KMS-11 (cell line): Measurements from ENCODE around the gene MTG1.

Experiments used
- H2AFZ ChIP-seq: fragments of 200-600 bp; sonication (generic); 2 replicates; pipeline ENCODE4 v1.6.1; 2016; ENCODE audit warnings: antibody characterized with exemption, mixed run types, low read depth
- H3K27ac ChIP-seq: fragments of 200-600 bp; sonication (generic); 2 replicates; pipeline ENCODE4 v1.6.1; 2016; ENCODE audit warnings: mild to moderate bottlenecking, mixed run types
- H3K27me3 ChIP-seq: fragments of 200-600 bp; sonication (generic); 2 replicates; pipeline ENCODE4 v1.6.1; 2017; ENCODE audit warnings: mild to moderate bottlenecking, low read depth, mixed run types, moderate library complexity; ENCODE audit not compliant: insufficient read depth
- H3K36me3 ChIP-seq: fragments of 200-600 bp; sonication (generic); 2 replicates; pipeline ENCODE4 v1.6.1; 2017; ENCODE audit warnings: mild to moderate bottlenecking, mixed run types; ENCODE audit not compliant: insufficient read depth
- H3K4me1 ChIP-seq: fragments of 200-600 bp; sonication (generic); 2 replicates; pipeline ENCODE4 v1.6.1; 2016; ENCODE audit warnings: mild to moderate bottlenecking, low read depth, mixed run types; ENCODE audit not compliant: poor library complexity, severe bottlenecking
- H3K4me2 ChIP-seq: fragments of 200-600 bp; sonication (generic); 2 replicates; pipeline ENCODE4 v1.7.0; 2016; ENCODE audit warnings: mild to moderate bottlenecking, mixed run types
- H3K4me3 ChIP-seq: fragments of 200-600 bp; sonication (generic); IDR thresholded peaks from 2 replicates; pipeline ENCODE4 v1.6.1; 2017; ENCODE audit warnings: low read depth, low read length, mixed read lengths; ENCODE audit not compliant: insufficient read depth
- H3K79me2 ChIP-seq: fragments of 200-600 bp; sonication (generic); 2 replicates; pipeline ENCODE4 v1.6.1; 2016; ENCODE audit warnings: low read depth, mixed run types; ENCODE audit not compliant: insufficient read depth
- H3K9ac ChIP-seq: fragments of 200-600 bp; sonication (generic); 2 replicates; pipeline ENCODE4 v1.6.1; 2016; ENCODE audit warnings: mild to moderate bottlenecking, mixed run types
- H4K20me1 ChIP-seq: fragments of 200-600 bp; sonication (generic); 2 replicates; pipeline ENCODE4 v1.6.1; 2016; ENCODE audit warnings: mild to moderate bottlenecking, mixed run types; ENCODE audit not compliant: insufficient read depth
- CTCF ChIP-seq: fragments of 200-600 bp; sonication (generic); conservative IDR thresholded peaks from 2 replicates; pipeline ENCODE4 v1.6.1; 2017; ENCODE audit warnings: low read depth, mild to moderate bottlenecking, antibody characterized with exemption, low read length, moderate library complexity, mixed read lengths

MTG1 gene

GRCh38 chr10:133451346-133451745, 57.4 kb downstream of the MTG1 start:
- H3K27me3 ChIP-seq = no peaks in the 10 kb centered on the region
- H3K79me2 ChIP-seq = no peaks in the 10 kb centered on the region
- H3K4me2 ChIP-seq = no peak overlapping the region
- no peaks in the 10 kb centered on the region for H3K4me1 ChIP-seq
- no peak overlapping the region for H3K4me3 ChIP-seq
- no peak for TF ChIP-seq CTCF
- no peaks in the 10 kb centered on the region for H3K36me3 ChIP-seq
- no peak overlapping the region for H3K27ac ChIP-seq
- H4K20me1 ChIP-seq = no peaks in the 10 kb centered on the region
- no peak overlapping the region for H2AFZ ChIP-seq
- no peak overlapping the region for H3K9ac ChIP-seq

- Histone ChIP-seq H3K4me3 (no peak overlapping the region), H3K27ac (no peak overlapping the region), H3K4me2 (no peak overlapping the region)
Observed at GRCh38 chr10:133452453-133452852, 58.5 kb downstream of the MTG1 start.

GRCh38 chr10:133453516-133454203, 59.7 kb downstream of the MTG1 start, which contains the start of gene SCART1:
Gene SCART1, plus strand, starts transcription at chr10:133453945. Its CDS starts 53 bp downstream, at chr10:133453998.
- Histone ChIP-seq H3K36me3 (no peaks in the 10 kb centered on the region), H3K79me2 (no peaks in the 10 kb centered on the region), H3K4me1 (no peaks in the 10 kb centered on the region), H4K20me1 (no peaks in the 10 kb centered on the region), H3K4me2 (no peak within 1 kb of the TSS), H3K9ac (no peak within 1 kb of the TSS), H3K27me3 (no peaks in the 10 kb centered on the region), H2AFZ (no peak within 1 kb of the TSS), H3K27ac (no peak within 1 kb of the TSS), H3K4me3 (no peak within 1 kb of the TSS)
- no peak for TF ChIP-seq CTCF

More at GRCh38 chr10:133452453-133452852, 58.5 kb downstream of the MTG1 start:
- H3K27me3 ChIP-seq = no peaks in the 10 kb centered on the region
- H3K4me1 ChIP-seq = no peaks in the 10 kb centered on the region
- H3K79me2 ChIP-seq = no peaks in the 10 kb centered on the region
- no peak overlapping the region for H2AFZ ChIP-seq
- no peak overlapping the region for H3K9ac ChIP-seq
- no peak for TF ChIP-seq CTCF
- no peaks in the 10 kb centered on the region for H3K36me3 ChIP-seq
- H4K20me1 ChIP-seq = no peaks in the 10 kb centered on the region

GRCh38 chr10:133454204-133454893, 60.4 kb downstream of the MTG1 start:
- no peak overlapping the region for H3K9ac ChIP-seq
- no peaks in the 10 kb centered on the region for H3K36me3 ChIP-seq
- no peak for TF ChIP-seq CTCF
- H4K20me1 ChIP-seq = no peaks in the 10 kb centered on the region
- no peaks in the 10 kb centered on the region for H3K4me1 ChIP-seq
- H3K4me3 ChIP-seq = no peak overlapping the region
- no peak overlapping the region for H3K27ac ChIP-seq
- no peaks in the 10 kb centered on the region for H3K27me3 ChIP-seq
- H3K79me2 ChIP-seq = no peaks in the 10 kb centered on the region
- H3K4me2 ChIP-seq = no peak overlapping the region
- no peak overlapping the region for H2AFZ ChIP-seq
